Ishikawa (cell line): ENCODE data around the gene SHOX.

Source experiments
- CEBPB ChIP-seq: IDR thresholded peaks from 2 replicates; pipeline ENCODE4 v1.6.1; 2012
- EGR1 ChIP-seq: IDR thresholded peaks from 2 replicates; pipeline ENCODE4 v1.6.1; 2012
- EP300 ChIP-seq: IDR thresholded peaks from 2 replicates; pipeline ENCODE4 v1.6.1; 2012; ENCODE audit warnings: borderline replicate concordance
- FOXM1 ChIP-seq: IDR thresholded peaks from 2 replicates; pipeline ENCODE4 v1.6.1; 2012; ENCODE audit warnings: low read depth, borderline replicate concordance
- MAX ChIP-seq: IDR thresholded peaks from 2 replicates; pipeline ENCODE4 v1.6.1; 2012
- NFIC ChIP-seq: IDR thresholded peaks from 2 replicates; pipeline ENCODE4 v1.6.1; 2012
- RAD21 ChIP-seq: IDR thresholded peaks from 2 replicates; pipeline ENCODE4 v1.6.1; 2012; ENCODE audit warnings: low read depth
- REST ChIP-seq: IDR thresholded peaks from 2 replicates; pipeline ENCODE4 v1.6.1; 2012; ENCODE audit warnings: low read depth, mild to moderate bottlenecking
- TAF1 ChIP-seq: IDR thresholded peaks from 2 replicates; pipeline ENCODE4 v1.6.1; 2012; ENCODE audit warnings: low read depth, mild to moderate bottlenecking
- TCF12 ChIP-seq: IDR thresholded peaks from 2 replicates; pipeline ENCODE4 v1.6.1; 2012; ENCODE audit warnings: low read depth
- USF1 ChIP-seq: IDR thresholded peaks from 2 replicates; pipeline ENCODE4 v1.6.1; 2012
- YY1 ChIP-seq: IDR thresholded peaks from 2 replicates; pipeline ENCODE4 v1.6.1; 2012; ENCODE audit warnings: low read depth
- ZBTB7A ChIP-seq: IDR thresholded peaks from 2 replicates; pipeline ENCODE4 v1.6.1; 2012; ENCODE audit warnings: low read depth

- TF ChIP-seq CEBPB = no peak
- no peak for TF ChIP-seq MAX
- no peak for TF ChIP-seq TAF1
- TF ChIP-seq FOXM1 = no peak
- no peak for TF ChIP-seq EP300
- TF ChIP-seq RAD21 = no peak
- TF ChIP-seq TCF12 = no peak
- no peak for TF ChIP-seq YY1
- TF ChIP-seq REST = no peak
- TF ChIP-seq USF1 = no peak
- TF ChIP-seq EGR1 = no peak
- TF ChIP-seq NFIC = no peak
- no peak for TF ChIP-seq ZBTB7A
Observed at GRCh38 chrX:703466-703865, 72.9 kb downstream of the SHOX start.
